Measurements from ENCODE around the gene ELK3.

DNA sequence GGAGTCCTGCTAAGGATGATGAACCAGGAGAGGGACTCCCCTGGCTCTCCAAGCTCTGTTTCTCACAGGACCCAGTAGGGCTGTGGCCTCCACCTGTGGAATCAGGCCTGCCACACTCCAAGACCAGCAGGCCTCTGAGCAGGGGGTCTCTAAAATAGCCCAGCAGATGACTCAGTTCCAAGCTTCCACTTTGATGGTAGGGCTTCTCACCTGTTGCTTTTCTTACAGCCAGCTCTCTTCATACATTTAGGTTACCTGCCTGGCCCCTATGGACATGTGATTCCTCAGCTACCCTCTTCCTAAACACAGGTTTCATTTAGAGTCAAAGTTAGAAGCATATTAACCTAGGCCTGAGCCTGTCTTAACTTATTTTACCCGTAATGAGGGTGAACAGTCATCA, 26.7 kb upstream of the ELK3 start:
- TF ChIP-seq CTCF (CRISPR knock-in tag; IDR thresholded peaks at IDR 0.05), result no peak
- TF ChIP-seq CBX2 (IDR thresholded peaks at IDR 0.05; ENCODE audit: low read depth, low read length), result no peak
- no peak for TF ChIP-seq CBX2 (CRISPR knock-in tag; IDR thresholded peaks at IDR 0.05; ENCODE audit: low read depth)
- no peak for TF ChIP-seq YY1 (IDR thresholded peaks at IDR 0.05; ENCODE audit: insufficient read depth, insufficient replicate concordance, low read depth, low read length)
- TF ChIP-seq, protein P1, sequence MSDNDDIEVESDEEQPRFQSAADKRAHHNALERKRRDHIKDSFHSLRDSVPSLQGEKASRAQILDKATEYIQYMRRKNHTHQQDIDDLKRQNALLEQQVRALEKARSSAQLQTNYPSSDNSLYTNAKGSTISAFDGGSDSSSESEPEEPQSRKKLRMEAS (IDR thresholded peaks at IDR 0.05), result no peak

Data from HepG2 (cell line).